Ishikawa (cell line): ENCODE results near the gene DEPDC5.

Experiments
- NFIC ChIP-seq: IDR thresholded peaks from 2 replicates; pipeline ENCODE4 v1.6.1; 2012
- REST ChIP-seq: IDR thresholded peaks from 2 replicates; pipeline ENCODE4 v1.6.1; 2012; ENCODE audit warnings: low read depth, mild to moderate bottlenecking
- TAF1 ChIP-seq: IDR thresholded peaks from 2 replicates; pipeline ENCODE4 v1.6.1; 2012; ENCODE audit warnings: low read depth, mild to moderate bottlenecking
- YY1 ChIP-seq: IDR thresholded peaks from 2 replicates; pipeline ENCODE4 v1.6.1; 2012; ENCODE audit warnings: low read depth

DNA sequence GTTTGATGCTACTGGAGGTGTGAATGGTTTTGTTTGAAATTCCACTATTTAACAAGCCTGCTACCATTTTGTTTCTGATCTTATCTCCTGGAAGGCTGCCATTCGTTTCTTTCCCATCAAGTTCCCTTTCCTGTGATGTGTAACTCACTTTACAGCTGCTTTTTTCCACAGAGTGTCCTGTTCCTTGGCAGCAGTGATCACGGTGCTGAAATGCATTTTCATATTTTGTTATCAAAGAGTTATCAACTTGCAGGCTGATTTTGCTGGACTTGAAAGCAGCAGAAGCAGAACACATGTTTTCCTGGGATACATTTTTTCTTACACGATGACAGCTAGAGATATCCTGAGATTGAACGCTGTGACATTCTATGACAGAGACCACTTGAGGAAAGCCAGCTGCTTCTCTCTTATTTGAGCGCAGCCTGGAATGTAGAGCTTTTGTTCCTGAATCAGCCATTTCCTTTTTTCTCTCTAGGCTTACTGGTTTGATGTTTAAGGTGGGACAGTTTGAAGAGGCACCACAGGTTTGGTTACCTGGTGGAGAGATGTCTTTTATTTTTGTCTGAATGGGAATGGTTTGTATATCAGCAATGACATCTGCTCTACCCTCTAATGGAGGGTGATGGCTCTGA is 38.6 kb upstream of the DEPDC5 start:
- no peak for TF ChIP-seq YY1
- TF ChIP-seq REST = no peak
- no peak for TF ChIP-seq TAF1
- no peak for TF ChIP-seq NFIC
